GM18499 (cell line): ENCODE results near the gene HADHB.
"Not testable (repeated sequence)": the region's sequence is repeated elsewhere in the genome, so short reads cannot be mapped to it uniquely, and the experiment has no call there.

Experiments
- ATAC-seq: cut with Tn5 transposase; IDR thresholded peaks from one replicate; pipeline ENCODE4 v1.9.1; 2021; ENCODE audit warnings: moderate number of reproducible peaks; ENCODE audit not compliant: insufficient read depth, unreplicated experiment

Gene HADHB

GRCh38 chr2:26290001-26290400 lies 45.3 kb downstream of the HADHB start:
- ATAC-seq, result no peak

- ATAC-seq, result no peak
Observed at GRCh38 chr2:26292646-26293045, 47.9 kb downstream of the HADHB start.

- no peak for ATAC-seq
Observed at GRCh38 chr2:26295511-26295910, 50.8 kb downstream of the HADHB start.

GRCh38 chr2:26297061-26297460 lies 52.3 kb downstream of the HADHB start:
- ATAC-seq, result no peak

GRCh38 chr2:26298286-26298637 lies 53.5 kb downstream of the HADHB start:
- ATAC-seq, result no peak

- no peak for ATAC-seq
Observed at GRCh38 chr2:26298638-26299393, 54.1 kb downstream of the HADHB start.

GRCh38 chr2:26299471-26300101 lies 54.8 kb downstream of the HADHB start:
- ATAC-seq, result no peak

- ATAC-seq, result no peak
Observed at GRCh38 chr2:26300234-26300925, 55.6 kb downstream of the HADHB start.

GRCh38 chr2:26302846-26303245 lies 58.1 kb downstream of the HADHB start:
- no peak for ATAC-seq

GRCh38 chr2:26305094-26305493 lies 60.4 kb downstream of the HADHB start:
- ATAC-seq, result not testable (repeated sequence)

GRCh38 chr2:26305540-26305939 lies 60.8 kb downstream of the HADHB start:
- no peak for ATAC-seq

- no peak for ATAC-seq
Observed at GRCh38 chr2:26309921-26310320, 65.2 kb downstream of the HADHB start.

GRCh38 chr2:26312471-26312870 lies 67.7 kb downstream of the HADHB start:
- no peak for ATAC-seq

- no peak for ATAC-seq
Observed at GRCh38 chr2:26313446-26313845, 68.7 kb downstream of the HADHB start.

- no peak for ATAC-seq
Observed at GRCh38 chr2:26314243-26314642, 69.5 kb downstream of the HADHB start.

- ATAC-seq, result no peak
Observed at GRCh38 chr2:26316041-26316440, 71.3 kb downstream of the HADHB start.

- no peak for ATAC-seq
Observed at GRCh38 chr2:26316845-26317244, 72.1 kb downstream of the HADHB start.

- ATAC-seq, result no peak
Observed at GRCh38 chr2:26317377-26318105, 72.8 kb downstream of the HADHB start.

GRCh38 chr2:26318950-26319349 lies 74.2 kb downstream of the HADHB start:
- ATAC-seq, result no peak

- ATAC-seq, result not testable (repeated sequence)
Observed at GRCh38 chr2:26324479-26324878, 79.7 kb downstream of the HADHB start.

- no peak for ATAC-seq
Observed at GRCh38 chr2:26324903-26325302, 80.2 kb downstream of the HADHB start.
